Measurements from ENCODE around the gene AGAP1.

Gene AGAP1

DNA sequence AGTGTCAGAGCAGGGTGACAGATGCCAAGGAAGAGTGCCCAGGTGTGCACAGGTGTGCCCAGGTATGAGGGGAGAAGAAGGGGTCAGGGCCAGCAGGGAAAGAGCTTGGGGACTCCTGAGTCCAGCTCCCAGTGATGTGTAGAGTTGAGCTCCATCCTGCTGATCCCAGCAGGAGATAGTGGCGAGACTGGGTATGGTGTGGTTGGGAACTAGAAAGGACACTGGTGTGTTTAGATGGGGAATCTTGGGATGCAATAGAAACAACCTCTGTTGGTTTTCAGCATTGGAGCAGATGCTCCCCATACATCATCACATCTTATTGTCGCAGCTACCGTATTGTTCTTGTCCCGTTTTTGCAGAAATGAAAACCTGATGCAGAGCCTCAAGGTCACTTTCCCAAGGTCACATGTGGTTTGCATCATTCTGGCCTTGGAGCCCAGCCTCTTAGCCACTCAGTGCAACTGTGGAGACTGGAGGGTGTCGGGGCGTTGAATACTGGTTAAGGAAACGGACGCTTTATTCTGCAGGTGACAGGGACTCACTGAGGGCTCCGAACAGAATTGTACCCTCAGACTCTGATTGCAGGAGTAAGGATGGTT is 166.7 kb downstream of the AGAP1 start:
- no peak for DNase-seq (ENCODE audit: low spot score)
- Histone ChIP-seq H3K4me3 (no peak overlapping the region), H3K27ac (no peak overlapping the region)
- TF ChIP-seq, protein P1, sequence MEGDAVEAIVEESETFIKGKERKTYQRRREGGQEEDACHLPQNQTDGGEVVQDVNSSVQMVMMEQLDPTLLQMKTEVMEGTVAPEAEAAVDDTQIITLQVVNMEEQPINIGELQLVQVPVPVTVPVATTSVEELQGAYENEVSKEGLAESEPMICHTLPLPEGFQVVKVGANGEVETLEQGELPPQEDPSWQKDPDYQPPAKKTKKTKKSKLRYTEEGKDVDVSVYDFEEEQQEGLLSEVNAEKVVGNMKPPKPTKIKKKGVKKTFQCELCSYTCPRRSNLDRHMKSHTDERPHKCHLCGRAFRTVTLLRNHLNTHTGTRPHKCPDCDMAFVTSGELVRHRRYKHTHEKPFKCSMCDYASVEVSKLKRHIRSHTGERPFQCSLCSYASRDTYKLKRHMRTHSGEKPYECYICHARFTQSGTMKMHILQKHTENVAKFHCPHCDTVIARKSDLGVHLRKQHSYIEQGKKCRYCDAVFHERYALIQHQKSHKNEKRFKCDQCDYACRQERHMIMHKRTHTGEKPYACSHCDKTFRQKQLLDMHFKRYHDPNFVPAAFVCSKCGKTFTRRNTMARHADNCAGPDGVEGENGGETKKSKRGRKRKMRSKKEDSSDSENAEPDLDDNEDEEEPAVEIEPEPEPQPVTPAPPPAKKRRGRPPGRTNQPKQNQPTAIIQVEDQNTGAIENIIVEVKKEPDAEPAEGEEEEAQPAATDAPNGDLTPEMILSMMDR (IDR thresholded peaks at IDR 0.05): no peak

DNA sequence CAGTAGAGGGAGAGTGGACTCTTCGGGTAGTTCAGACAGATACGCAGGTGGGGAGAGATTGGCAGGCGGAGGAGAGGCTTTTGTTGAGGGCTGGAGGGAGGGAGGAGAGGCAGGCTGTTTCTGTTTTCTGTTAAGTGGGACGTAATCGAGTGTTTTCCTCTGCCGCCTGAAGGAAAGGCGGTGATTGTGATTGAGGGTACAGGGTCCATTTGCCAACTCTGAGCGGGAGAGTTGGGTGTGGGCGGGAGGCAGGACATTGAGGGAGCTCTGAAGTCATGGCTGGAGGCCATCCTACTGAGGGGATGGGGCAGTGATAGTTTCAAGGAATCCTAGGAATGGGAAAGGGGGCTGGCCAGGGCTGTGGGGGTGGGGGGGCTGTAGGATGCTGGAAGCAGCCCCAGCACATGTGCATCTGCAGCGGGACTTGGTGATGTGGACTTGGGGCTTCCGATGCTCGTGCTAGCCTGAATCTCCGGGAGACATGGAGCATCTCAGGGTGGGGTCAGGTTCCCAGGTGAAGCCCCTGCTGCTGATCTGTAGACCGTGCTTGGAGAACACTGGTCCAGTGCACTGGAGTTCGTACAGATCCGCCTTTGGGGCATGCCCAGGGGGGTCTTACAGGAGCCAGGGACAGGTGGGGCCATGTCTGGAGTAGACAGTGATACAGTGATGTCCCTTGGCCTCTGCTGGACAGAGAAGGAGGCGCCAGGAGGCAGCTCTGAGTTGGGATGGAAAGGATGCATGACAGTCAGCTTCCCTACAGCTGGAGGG is 167.5 kb downstream of the AGAP1 start:
- TF ChIP-seq, protein P1 (IDR thresholded peaks at IDR 0.05): no peak
- Histone ChIP-seq H3K4me3 (no peak overlapping the region), H3K27ac (no peak overlapping the region)
- DNase-seq (ENCODE audit: low spot score): no peak

DNA sequence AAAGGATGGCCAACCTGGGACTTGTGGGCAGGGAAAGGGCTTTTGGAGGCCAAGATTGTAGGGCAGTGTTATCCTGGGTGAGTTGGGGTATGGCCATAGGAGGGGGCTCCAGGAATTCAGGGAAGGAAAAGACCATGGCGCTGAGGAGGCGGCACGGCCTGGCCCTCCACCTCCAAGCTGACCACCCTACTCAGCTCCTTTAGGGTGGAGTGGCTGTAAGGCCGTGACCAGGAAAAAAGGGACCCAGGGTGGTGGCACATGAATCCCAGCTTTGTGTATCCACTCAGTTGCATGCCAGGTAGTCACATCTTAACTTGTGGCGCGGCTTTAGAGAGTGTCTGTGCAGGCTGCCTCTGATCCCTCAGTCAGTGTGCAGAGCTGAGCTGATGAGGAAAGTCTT is 168.1 kb downstream of the AGAP1 start:
- TF ChIP-seq, protein P1 (IDR thresholded peaks at IDR 0.05): no peak
- no peak for DNase-seq (ENCODE audit: low spot score)
- Histone ChIP-seq H3K27ac (no peak overlapping the region), H3K4me3 (no peak overlapping the region)

DNA sequence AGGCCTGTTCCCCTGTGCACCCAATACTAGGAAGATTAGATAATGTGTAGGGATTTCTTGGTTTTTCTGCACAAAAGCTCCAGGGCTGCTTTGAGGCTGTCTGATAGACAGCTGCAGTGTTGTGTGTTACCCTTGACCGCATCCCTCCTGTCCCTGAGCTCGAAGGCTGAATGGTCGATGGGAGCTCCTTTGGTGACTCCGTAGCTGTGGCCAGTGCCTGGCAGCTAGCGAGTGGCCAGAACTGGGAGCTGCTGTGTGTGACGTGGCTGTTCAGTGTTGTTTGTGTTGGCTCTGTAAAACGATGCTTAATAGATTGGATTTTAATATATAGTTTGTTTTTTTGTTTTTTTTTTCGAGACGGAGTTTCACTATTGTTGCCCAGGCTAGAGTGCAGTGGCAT is 170.0 kb downstream of the AGAP1 start:
- Histone ChIP-seq H3K27ac (no peak overlapping the region), H3K4me3 (no peak overlapping the region)
- no peak for DNase-seq (ENCODE audit: low spot score)
- TF ChIP-seq, protein P1 (IDR thresholded peaks at IDR 0.05): no peak

DNA sequence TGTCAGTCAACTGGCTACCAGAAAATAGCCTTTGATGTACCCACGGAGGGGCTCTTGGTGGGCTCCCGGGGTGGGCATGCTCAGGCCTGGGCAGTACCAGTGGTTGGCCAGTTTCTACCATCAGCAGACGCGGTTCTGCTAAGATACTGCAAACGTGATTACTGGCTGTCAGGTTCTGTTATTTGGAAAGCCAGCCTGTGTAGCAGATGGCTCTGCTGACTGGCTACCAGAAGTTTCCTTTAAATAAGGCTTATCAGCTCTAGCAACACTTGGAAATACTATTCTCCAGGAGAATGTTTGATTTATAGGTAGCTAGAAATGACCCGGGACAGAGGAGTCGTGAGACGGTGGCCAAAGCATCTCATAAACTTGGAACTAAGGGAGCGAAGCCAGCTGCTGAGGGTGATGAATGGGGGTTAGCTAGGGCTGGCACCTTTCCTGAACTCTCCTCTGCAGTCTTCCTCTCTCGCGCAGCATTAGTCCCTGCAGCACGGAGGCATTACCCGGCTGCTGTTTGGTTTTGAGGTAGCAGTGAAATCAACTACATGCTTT is 171.9 kb downstream of the AGAP1 start:
- H3K4me3 ChIP-seq: peak overlapping the region; percentile 59
- DNase-seq (ENCODE audit: low spot score): no peak

DNA sequence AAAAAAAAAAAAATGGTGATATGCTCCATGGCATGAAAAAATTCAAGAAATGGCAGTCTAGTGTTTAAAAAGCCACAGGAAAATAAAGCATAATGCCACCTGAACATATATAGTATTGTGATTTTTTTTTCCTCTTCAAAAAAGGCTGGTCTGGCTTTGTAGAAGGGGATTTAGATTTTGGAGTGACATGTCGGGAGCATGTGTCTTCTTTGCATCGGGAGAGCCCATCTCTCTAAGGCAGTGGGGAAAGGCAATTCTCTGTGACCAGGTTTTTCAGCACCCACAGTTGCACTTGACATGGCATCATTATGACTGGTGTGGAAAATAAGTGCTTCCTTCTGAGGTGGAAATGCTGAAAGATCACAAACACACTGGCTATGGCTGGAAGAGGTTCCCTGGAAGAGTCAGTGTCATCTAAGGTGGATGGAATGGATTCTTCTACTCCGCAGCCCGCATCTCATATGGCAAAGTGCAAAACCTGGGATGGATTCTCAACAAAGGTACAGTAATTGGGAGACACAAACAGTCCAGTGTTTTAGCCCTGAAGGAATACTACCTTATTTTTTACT is 172.5 kb downstream of the AGAP1 start:
- TF ChIP-seq, protein P1 (IDR thresholded peaks at IDR 0.05): no peak
- Histone ChIP-seq H3K4me3 (peak overlapping the region; percentile 59), H3K27ac (no peak overlapping the region)
- DNase-seq (ENCODE audit: low spot score): no peak

More for the DNA sequence above, 171.9 kb downstream of the AGAP1 start:
- TF ChIP-seq, protein P1 (IDR thresholded peaks at IDR 0.05): no peak
- H3K27ac ChIP-seq: no peak overlapping the region
